A673 (cell line): ENCODE measurements around the gene ADCY5. TPM values are rescaled to one million over a fixed set of nuclear protein-coding genes. Genes with fewer than 3 reads are reported as not detected.

Experiments
- BruUV-seq: library from RNA; stranded (reverse); fragments of 400-500 nt; replicated peaks from 2 replicates; lab custom pipeline; 2021; lab: Mats Ljungman, UMichigan
- CTCF ChIA-PET: fragments of 300-600 bp; sonication (Branson Sonifier 250); formaldehyde crosslinking; loops from one replicate; lab custom pipeline; 2022; ENCODE audit warnings: antibody characterized with exemption; lab: Charles Lee
- POLR2A ChIA-PET: fragments of 300-600 bp; sonication (Branson Sonifier 250); formaldehyde crosslinking; loops from one replicate; lab custom pipeline; 2022; ENCODE audit warnings: antibody characterized with exemption; ENCODE audit not compliant: low non-redundant PET; lab: Charles Lee
- DNase-seq: peaks from one replicate; pipeline ENCODE4 v3.0.0-alpha.2; 2015; ENCODE audit warnings: low spot score
- H3K27ac ChIP-seq: fragments of 200-600 bp; sonication (generic); 2 replicates; pipeline ENCODE4 v1.5.1; 2016; ENCODE audit warnings: mixed run types, low read depth, mild to moderate bottlenecking, mixed read lengths, antibody characterized with exemption, low read length; ENCODE audit not compliant: poor library complexity, severe bottlenecking
- H3K27me3 ChIP-seq: fragments of 200-600 bp; sonication (generic); replicated peaks from 2 replicates; pipeline ENCODE4 v1.6.1; 2017; ENCODE audit warnings: mixed run types, low read depth, mild to moderate bottlenecking, mixed read lengths, antibody characterized with exemption, low read length; ENCODE audit not compliant: insufficient read depth, poor library complexity
- H3K36me3 ChIP-seq: fragments of 200-600 bp; sonication (generic); 2 replicates; pipeline ENCODE4 v1.6.1; 2016; ENCODE audit warnings: mixed run types, mild to moderate bottlenecking, mixed read lengths, antibody characterized with exemption, low read length; ENCODE audit not compliant: insufficient read depth, poor library complexity, severe bottlenecking
- H3K4me1 ChIP-seq: fragments of 200-600 bp; sonication (generic); 2 replicates; pipeline ENCODE4 v1.6.1; 2017; ENCODE audit warnings: mixed run types, mild to moderate bottlenecking, mixed read lengths, antibody characterized with exemption, low read length; ENCODE audit not compliant: insufficient read depth, poor library complexity, severe bottlenecking
- H3K4me3 ChIP-seq: fragments of 200-600 bp; sonication (generic); 2 replicates; pipeline ENCODE4 v1.5.1; 2016; ENCODE audit warnings: low read depth, mixed run types, mild to moderate bottlenecking, mixed read lengths, low read length; ENCODE audit not compliant: poor library complexity, severe bottlenecking
- H3K9me3 ChIP-seq: fragments of 200-600 bp; sonication (generic); 2 replicates; pipeline ENCODE4 v1.6.1; 2016; ENCODE audit warnings: mixed run types, low read depth, mild to moderate bottlenecking, mixed read lengths, antibody characterized with exemption, low read length; ENCODE audit not compliant: poor library complexity, severe bottlenecking
- EZH2 ChIP-seq: fragments of 200-600 bp; sonication (generic); IDR thresholded peaks from 2 replicates; pipeline ENCODE4 v1.6.1; 2017; ENCODE audit warnings: borderline replicate concordance, low read depth, mild to moderate bottlenecking, mixed read lengths, antibody characterized with exemption, low read length; ENCODE audit not compliant: poor library complexity, severe bottlenecking
- intact Hi-C: fragments of 100-400 bp; cut with micrococcal nuclease; formaldehyde crosslinking; loops from one replicate; pipeline ENCODE4 v1.10.0; 2022; ENCODE audit not compliant: unreplicated experiment
- total RNA-seq: library from RNA; stranded (reverse); gene quantifications from 2 replicates; pipeline ENCODE4 v1.2.3, GENCODE V29; 2021
- TF ChIP-seq, protein P1 (sequence below): fragments of 300-800, 200-600 bp; sonication (generic); conservative IDR thresholded peaks from 2 replicates; pipeline ENCODE4 v1.5.1; 2017; ENCODE audit warnings: low read depth, mild to moderate bottlenecking, antibody characterized with exemption, low read length, moderate library complexity, mixed read lengths

ADCY5 gene
- total RNA-seq, 1 experiment from 2014 or later = 0.21 TPM

DNA sequence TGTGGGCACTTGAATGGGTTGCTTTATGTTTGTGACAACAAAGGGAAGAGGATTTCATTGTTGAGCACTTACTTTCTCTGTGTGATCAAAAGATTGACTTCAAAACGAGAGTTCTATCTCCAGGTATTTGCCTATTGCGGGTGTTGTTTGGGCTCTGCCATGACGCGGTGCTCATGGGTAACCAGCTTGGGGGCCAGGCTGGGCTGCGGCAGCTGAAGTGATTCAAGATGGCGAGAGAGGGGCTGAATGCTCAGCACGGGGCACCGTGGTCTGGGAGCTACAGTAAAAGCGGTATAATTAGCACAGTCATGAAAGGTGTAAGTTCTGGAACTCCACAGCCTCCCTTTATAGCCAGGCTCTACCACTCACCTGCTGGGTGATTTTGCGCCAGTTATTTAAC, 31.0 kb upstream of the ADCY5 start:
- no peak overlapping the region for H3K27ac ChIP-seq
- no peak overlapping the region for H3K4me3 ChIP-seq
- DNase-seq = no peak
- POLR2A ChIA-PET = no interaction called here
- H3K4me1 ChIP-seq = no peaks in the 10 kb centered on the region
- intact Hi-C loops = no loop called here
- no peaks in the 10 kb centered on the region for H3K27me3 ChIP-seq
- no peaks in the 10 kb centered on the region for H3K9me3 ChIP-seq
- CTCF ChIA-PET = no interaction called here
- no TSS peak for BruUV-seq
- TF ChIP-seq EZH2 = no peak
- TF ChIP-seq, protein P1, sequence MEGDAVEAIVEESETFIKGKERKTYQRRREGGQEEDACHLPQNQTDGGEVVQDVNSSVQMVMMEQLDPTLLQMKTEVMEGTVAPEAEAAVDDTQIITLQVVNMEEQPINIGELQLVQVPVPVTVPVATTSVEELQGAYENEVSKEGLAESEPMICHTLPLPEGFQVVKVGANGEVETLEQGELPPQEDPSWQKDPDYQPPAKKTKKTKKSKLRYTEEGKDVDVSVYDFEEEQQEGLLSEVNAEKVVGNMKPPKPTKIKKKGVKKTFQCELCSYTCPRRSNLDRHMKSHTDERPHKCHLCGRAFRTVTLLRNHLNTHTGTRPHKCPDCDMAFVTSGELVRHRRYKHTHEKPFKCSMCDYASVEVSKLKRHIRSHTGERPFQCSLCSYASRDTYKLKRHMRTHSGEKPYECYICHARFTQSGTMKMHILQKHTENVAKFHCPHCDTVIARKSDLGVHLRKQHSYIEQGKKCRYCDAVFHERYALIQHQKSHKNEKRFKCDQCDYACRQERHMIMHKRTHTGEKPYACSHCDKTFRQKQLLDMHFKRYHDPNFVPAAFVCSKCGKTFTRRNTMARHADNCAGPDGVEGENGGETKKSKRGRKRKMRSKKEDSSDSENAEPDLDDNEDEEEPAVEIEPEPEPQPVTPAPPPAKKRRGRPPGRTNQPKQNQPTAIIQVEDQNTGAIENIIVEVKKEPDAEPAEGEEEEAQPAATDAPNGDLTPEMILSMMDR = no peak
- H3K36me3 ChIP-seq = no peaks in the 10 kb centered on the region

DNA sequence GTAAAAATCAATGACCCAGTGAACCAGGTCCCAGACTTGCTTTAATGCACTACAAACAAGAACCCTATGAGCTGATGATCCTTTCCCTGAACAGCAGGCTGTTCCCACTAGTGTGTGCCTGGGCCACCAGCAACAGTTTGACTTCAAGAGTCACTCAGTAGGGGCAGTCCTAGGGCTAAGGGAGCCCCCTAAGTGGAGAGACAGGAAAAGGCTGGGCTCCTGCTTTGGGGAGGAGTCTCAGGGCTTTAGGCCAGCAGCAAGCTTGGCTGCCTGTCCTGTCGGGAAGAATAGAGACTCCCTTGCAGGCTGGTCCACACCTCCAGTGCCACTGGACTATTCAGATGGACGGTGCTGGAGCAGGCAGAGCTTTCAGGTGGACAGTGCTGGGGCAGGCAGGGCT, 29.4 kb upstream of the ADCY5 start:
- Histone ChIP-seq H3K9me3 (no peaks in the 10 kb centered on the region), H3K27me3 (no peaks in the 10 kb centered on the region), H3K27ac (no peak overlapping the region), H3K4me1 (no peaks in the 10 kb centered on the region), H3K4me3 (no peak overlapping the region), H3K36me3 (no peaks in the 10 kb centered on the region)
- BruUV-seq = no TSS peak
- ChIA-PET POLR2A (no interaction called here), CTCF (no interaction called here)
- intact Hi-C loops = no loop called here
- DNase-seq = no peak
- TF ChIP-seq, protein P1 = no peak

DNA sequence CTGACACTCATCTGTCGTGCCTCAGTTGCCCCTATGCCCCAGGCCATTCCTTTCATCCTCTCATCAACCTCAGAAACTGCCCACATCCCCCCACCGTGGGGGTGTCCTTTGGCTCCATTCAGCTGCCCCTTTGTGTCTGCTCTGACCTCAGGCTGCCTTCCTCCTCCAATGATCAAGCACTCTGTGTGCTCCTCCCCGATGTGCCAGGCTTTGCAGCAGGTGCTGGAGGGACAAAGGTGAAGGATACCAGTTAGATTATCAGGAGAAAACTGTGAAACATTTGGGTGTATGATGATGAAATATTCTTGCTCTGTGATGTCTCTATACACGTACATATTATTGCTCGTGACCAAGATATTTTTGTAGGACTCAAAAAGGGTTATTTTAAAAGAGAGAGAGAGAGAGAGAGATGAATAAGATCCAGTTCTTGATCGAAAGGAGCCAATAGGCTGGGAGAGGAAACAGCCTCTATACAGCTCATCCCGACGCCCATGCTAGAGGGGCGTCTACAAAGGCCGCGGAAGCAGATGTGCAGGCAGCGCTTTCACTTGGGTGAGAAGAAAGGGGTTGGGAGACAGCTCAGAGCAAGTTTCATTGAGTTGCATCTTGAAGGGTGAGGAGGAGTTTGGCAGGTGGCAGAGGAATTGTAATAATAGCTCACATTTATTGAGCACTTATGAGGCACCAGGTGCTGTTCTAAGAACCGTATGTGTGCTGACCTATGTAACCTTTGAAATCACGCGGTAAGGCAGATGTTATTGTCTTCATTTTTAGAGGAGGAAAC, 28.3 kb upstream of the ADCY5 start:
- no peak for DNase-seq
- Histone ChIP-seq H3K27ac (no peak overlapping the region), H3K4me3 (no peak overlapping the region), H3K9me3 (no peaks in the 10 kb centered on the region), H3K36me3 (no peaks in the 10 kb centered on the region), H3K4me1 (no peaks in the 10 kb centered on the region), H3K27me3 (no peaks in the 10 kb centered on the region)
- ChIA-PET POLR2A (no interaction called here), CTCF (no interaction called here)
- intact Hi-C loops = no loop called here
- BruUV-seq = no TSS peak
- TF ChIP-seq, protein P1 = no peak
- TF ChIP-seq EZH2 = no peak
